T-helper 2 cell treated with Interferon-gamma antibody and Interleukin-4, amounts not matched to agents 5 μg/mL and 100 μg/mL, for 36 hours (primary cell): ENCODE measurements around the gene RIN1.
A peak's percentile ranks its signal among the peaks of the same experiment; 100 is the strongest.
"Not testable (repeated sequence)": the region's sequence is repeated elsewhere in the genome, so short reads cannot be mapped to it uniquely, and the experiment has no call there.

Experiments
- DNase-seq: peaks from one replicate; pipeline ENCODE4 v3.0.0; 2021; ENCODE audit warnings: low spot score
- H3K27ac Mint-ChIP-seq: one replicate; pipeline ENCODE4 v1.8.0; 2021; ENCODE audit warnings: mild to moderate bottlenecking, mixed read lengths
- H3K27me3 Mint-ChIP-seq: one replicate; pipeline ENCODE4 v1.8.0; 2021; ENCODE audit warnings: low read depth, mixed read lengths
- H3K36me3 Mint-ChIP-seq: one replicate; pipeline ENCODE4 v1.8.0; 2021; ENCODE audit warnings: low read depth, mixed read lengths
- H3K4me1 Mint-ChIP-seq: one replicate; pipeline ENCODE4 v1.8.0; 2021; ENCODE audit warnings: low read depth, mixed read lengths
- H3K4me3 Mint-ChIP-seq: one replicate; pipeline ENCODE4 v1.8.0; 2022; ENCODE audit warnings: mild to moderate bottlenecking, moderate library complexity, mixed read lengths
- H3K9me3 Mint-ChIP-seq: one replicate; pipeline ENCODE4 v1.8.0; 2021; ENCODE audit warnings: mixed read lengths

Gene RIN1

DNA sequence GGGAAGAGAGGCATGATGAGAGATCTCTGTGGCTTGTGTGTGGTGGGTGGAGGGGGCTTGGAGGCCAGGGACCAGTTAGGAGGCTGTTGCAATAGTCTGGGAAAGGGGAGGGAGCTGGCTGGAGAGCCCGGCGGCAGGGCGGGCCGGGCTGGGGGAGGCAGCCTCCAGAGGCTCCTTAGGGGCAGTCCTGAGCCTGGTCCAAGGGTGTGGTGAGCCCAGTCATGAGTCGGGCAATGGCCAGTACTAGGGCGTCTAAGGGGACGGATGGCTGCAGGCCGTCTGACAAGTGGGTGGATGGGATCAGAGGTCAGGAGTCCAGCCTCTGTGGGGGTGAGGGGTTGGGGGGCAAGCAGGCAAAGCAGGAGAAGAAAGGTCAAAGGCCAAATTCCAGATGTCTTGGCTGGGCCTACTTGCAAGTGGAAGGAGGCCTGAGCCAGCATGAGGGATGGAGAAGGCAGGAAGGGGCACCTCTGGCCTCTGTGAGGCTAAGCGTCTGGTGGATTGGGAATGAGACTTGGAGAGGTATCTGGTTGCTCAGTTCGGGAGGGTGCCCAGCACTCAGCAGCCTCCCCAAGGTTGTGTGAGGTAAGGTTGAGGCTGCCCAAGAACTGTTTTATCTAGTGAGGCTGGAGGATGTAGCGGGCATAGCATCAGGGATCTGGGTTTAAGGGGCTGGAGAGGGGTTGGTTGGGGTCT lies 13.4 kb downstream of the RIN1 start:
- H3K4me1 Mint-ChIP-seq: peaks cover 26% of the 10 kb centered on the region

DNA sequence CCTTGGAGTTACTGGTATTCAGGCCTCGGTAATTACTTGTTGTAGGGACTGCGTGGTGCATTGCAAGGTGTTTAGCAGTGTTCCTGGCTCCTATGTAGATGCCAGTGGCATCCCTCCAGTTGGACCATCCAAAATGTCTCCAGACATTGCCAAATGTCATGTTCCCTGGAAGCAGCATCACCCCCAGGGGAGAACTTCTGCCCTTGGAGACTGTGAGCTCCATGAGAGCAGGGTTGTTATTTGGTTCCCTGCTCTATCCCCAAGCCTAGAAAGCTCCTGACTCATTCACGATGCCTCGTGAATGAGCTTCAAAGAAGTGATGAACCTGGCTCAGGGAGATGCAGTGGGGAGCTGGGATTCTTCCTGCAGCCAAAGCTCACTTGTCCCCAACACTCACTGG lies 14.6 kb downstream of the RIN1 start:
- no peak for DNase-seq
- peaks cover 5% of the 10 kb centered on the region for H3K27me3 Mint-ChIP-seq
- H3K9me3 Mint-ChIP-seq: peaks cover 8% of the 10 kb centered on the region
- no peak overlapping the region for H3K27ac Mint-ChIP-seq
- no peak overlapping the region for H3K4me3 Mint-ChIP-seq
- H3K4me1 Mint-ChIP-seq: peaks cover 25% of the 10 kb centered on the region
- no peaks in the 10 kb centered on the region for H3K36me3 Mint-ChIP-seq

More for the DNA sequence above, 13.4 kb downstream of the RIN1 start:
- H3K9me3 Mint-ChIP-seq: peaks cover 8% of the 10 kb centered on the region
- no peaks in the 10 kb centered on the region for H3K36me3 Mint-ChIP-seq
- no peak for DNase-seq
- H3K4me3 Mint-ChIP-seq: no peak overlapping the region
- no peak overlapping the region for H3K27ac Mint-ChIP-seq
- H3K27me3 Mint-ChIP-seq: peaks cover 5% of the 10 kb centered on the region

DNA sequence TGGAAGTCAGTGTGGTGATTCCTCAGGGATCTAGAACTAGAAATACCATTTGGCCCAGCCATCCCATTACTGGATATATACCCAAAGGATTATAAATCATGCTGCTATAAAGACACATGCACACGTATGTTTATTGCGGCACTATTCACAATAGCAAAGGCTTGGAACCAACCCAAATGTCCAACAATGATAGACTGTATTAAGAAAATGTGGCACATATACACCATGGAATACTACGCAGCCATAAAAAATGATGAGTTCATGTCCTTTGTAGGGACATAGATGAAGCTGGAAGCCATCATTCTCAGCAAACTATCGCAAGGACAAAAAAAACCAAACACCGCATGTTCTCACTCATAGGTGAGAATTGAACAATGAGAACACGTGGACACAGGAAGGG lies 15.5 kb downstream of the RIN1 start:
- not testable (repeated sequence) for H3K27me3 Mint-ChIP-seq, H3K27ac Mint-ChIP-seq
- H3K4me1 Mint-ChIP-seq: peaks cover 20% of the 10 kb centered on the region

GRCh38 chr11:66320289-66320688 lies 15.9 kb downstream of the RIN1 start:
- H3K36me3 Mint-ChIP-seq, H3K9me3 Mint-ChIP-seq, H3K27ac Mint-ChIP-seq, DNase-seq, H3K4me3 Mint-ChIP-seq, H3K27me3 Mint-ChIP-seq: not testable (repeated sequence)
- peaks cover 19% of the 10 kb centered on the region for H3K4me1 Mint-ChIP-seq

More for the DNA sequence above, 15.5 kb downstream of the RIN1 start:
- H3K9me3 Mint-ChIP-seq, DNase-seq, H3K4me3 Mint-ChIP-seq, H3K36me3 Mint-ChIP-seq: not testable (repeated sequence)

- Mint-ChIP-seq H3K27me3 (peaks cover 7% of the 10 kb centered on the region), H3K4me1 (peaks cover 25% of the 10 kb centered on the region), H3K9me3 (peaks cover 8% of the 10 kb centered on the region), H3K27ac (peak overlapping the region; percentile 22), H3K36me3 (no peaks in the 10 kb centered on the region), H3K4me3 (no peak overlapping the region)
- DNase-seq: no peak
Measured at GRCh38 chr11:66318600-66318970, 17.6 kb downstream of the RIN1 start.

DNA sequence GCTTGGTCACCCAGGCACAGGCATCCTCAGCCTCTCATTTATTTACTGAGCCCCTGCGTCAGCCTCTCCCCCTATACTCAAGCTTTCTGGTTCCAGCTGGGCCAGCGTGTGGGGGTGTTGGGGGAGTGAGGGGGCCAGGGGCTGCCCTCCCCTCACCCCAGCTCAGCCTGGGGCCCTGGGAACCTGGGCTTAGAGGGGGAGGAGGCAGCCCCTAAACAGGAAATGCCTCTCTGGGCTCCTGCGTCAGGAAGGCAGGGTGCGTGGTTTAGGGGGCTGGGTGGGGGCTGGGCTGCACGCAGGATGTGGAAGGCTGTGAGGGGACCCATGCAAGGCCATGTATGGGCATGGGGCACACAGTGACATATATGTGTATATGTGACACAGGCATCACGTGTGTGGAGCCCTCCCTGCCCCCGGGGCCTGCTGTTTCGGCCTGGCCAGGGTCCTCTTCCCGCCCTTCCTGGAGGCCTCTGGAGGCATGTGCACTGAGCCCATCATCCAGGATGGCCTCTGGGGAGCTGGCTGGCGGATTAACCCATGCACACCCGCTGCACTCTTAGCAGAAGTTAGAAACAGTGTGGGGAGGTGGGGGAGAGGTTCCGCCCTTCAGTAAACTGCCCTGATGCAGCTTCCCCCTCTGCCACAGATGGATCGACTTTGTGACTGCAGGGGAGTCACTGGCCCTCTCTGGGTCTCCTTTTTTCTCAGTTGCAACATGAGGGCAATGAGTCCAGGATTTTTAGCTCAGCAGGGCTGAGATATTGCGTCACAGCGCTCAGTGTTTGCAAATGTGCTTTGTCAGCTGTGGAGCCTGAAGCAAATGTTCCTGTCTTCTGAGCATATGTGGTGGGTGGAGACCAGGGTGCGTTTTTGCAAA lies 18.3 kb downstream of the RIN1 start:
- peaks cover 25% of the 10 kb centered on the region for H3K4me1 Mint-ChIP-seq
- no peak overlapping the region for H3K4me3 Mint-ChIP-seq
- peak overlapping the region; percentile 71 for H3K27ac Mint-ChIP-seq
- H3K36me3 Mint-ChIP-seq: no peaks in the 10 kb centered on the region
- no peak for DNase-seq
- H3K27me3 Mint-ChIP-seq: peaks cover 7% of the 10 kb centered on the region
- H3K9me3 Mint-ChIP-seq: peaks cover 8% of the 10 kb centered on the region

- DNase-seq: no peak
- H3K27me3 Mint-ChIP-seq: peaks cover 7% of the 10 kb centered on the region
- no peaks in the 10 kb centered on the region for H3K36me3 Mint-ChIP-seq
- no peak overlapping the region for H3K4me3 Mint-ChIP-seq
- H3K27ac Mint-ChIP-seq: peak overlapping the region; percentile 71
- H3K9me3 Mint-ChIP-seq: peaks cover 8% of the 10 kb centered on the region
- peaks cover 25% of the 10 kb centered on the region for H3K4me1 Mint-ChIP-seq
Measured at GRCh38 chr11:66317322-66317722, 18.9 kb downstream of the RIN1 start.

DNA sequence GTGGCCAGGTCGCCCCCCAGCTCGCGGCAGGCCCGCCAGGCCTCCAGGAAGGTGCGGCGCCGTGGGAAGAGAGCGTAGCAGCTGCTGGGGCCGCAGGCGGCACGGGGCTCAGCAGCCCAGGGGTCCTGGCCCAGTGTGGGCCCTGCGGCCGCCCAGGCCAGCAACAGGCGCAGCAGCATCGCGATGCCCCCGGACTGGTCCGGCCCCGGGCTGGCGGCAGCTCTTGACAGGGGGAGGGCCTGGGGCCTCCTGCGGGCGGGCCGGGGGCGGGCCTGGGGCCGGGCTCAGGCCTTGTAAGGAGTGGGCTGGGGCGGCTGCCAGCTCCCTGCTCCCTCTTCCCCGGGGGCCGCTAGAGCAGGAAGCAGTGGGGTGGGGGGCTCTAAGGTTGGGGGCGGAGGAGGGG lies 19.4 kb downstream of the RIN1 start, which contains the start of gene CD248:
CD248 (minus strand) TSS at position 196 of the 403 bp plus-strand sequence; CDS start at position 179, 17 bp downstream.
- Mint-ChIP-seq H3K4me1 (peaks cover 25% of the 10 kb centered on the region), H3K9me3 (peaks cover 8% of the 10 kb centered on the region), H3K36me3 (no peaks in the 10 kb centered on the region), H3K4me3 (no peak within 1 kb of the TSS), H3K27ac (peak within 1 kb of the TSS; percentile 71), H3K27me3 (peaks cover 7% of the 10 kb centered on the region)
- DNase-seq: no peak

GRCh38 chr11:66315921-66316811 lies 20.1 kb downstream of the RIN1 start:
- peaks cover 25% of the 10 kb centered on the region for H3K4me1 Mint-ChIP-seq
- H3K27me3 Mint-ChIP-seq: peaks cover 7% of the 10 kb centered on the region
- no peak for DNase-seq
- H3K36me3 Mint-ChIP-seq: no peaks in the 10 kb centered on the region
- no peak overlapping the region for H3K4me3 Mint-ChIP-seq
- H3K9me3 Mint-ChIP-seq: peaks cover 8% of the 10 kb centered on the region
- H3K27ac Mint-ChIP-seq: no peak overlapping the region

GRCh38 chr11:66315498-66315885 lies 20.7 kb downstream of the RIN1 start:
- Mint-ChIP-seq H3K4me3 (peak overlapping the region; percentile 15), H3K9me3 (peaks cover 8% of the 10 kb centered on the region), H3K4me1 (peaks cover 25% of the 10 kb centered on the region), H3K36me3 (no peaks in the 10 kb centered on the region), H3K27ac (no peak overlapping the region), H3K27me3 (peaks cover 7% of the 10 kb centered on the region)
- no peak for DNase-seq

DNA sequence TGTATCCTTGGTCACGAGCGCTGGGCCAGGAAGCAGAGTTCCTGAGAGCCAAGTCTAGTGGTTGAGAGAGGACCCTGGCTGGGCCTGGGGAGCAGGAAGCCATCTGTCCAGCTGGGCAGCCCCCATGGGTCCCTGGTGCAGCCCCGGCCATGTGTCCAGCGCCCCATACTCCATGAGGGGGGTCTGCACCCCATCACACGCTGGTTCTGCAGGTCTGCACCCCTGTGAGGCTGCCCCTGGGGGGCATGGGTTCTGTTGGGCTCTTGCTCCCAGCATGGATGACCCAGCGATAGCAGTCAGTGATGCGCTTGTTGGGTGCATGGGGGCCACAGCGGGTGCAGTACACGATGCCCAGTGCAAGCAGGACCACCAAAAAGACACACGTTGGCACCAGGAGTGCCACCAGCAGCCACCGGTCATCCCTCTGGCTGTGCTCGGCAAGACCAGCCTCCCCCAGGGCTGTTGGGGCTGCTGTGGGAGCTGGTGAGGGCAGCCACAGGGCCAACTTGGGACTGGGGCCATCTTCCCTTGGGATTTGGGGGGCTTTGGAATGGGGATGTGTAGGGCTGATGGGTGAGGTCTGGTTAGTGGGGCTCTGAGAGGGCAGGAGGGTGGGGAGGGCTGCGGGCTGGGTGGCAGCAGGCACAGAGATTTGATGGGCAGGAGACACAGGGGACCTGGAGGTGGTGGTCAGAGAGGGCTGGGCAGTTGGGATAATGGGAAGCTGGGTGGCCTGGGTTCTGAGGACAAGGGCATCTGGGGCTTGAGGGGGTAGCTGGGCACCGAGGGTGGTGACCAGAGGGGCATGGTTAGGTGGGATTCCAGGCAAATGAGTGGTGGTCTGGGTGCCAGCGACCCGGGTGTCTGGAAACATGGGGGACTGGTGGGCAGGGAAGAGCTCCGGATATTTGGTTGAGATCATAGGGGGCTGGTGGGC lies 21.4 kb downstream of the RIN1 start:
- H3K4me3 Mint-ChIP-seq: no peak overlapping the region
- H3K9me3 Mint-ChIP-seq: peaks cover 2% of the 10 kb centered on the region
- DNase-seq: no peak
- peaks cover 25% of the 10 kb centered on the region for H3K4me1 Mint-ChIP-seq
- H3K36me3 Mint-ChIP-seq: no peaks in the 10 kb centered on the region
- peaks cover 1% of the 10 kb centered on the region for H3K27me3 Mint-ChIP-seq
- H3K27ac Mint-ChIP-seq: no peak overlapping the region

DNA sequence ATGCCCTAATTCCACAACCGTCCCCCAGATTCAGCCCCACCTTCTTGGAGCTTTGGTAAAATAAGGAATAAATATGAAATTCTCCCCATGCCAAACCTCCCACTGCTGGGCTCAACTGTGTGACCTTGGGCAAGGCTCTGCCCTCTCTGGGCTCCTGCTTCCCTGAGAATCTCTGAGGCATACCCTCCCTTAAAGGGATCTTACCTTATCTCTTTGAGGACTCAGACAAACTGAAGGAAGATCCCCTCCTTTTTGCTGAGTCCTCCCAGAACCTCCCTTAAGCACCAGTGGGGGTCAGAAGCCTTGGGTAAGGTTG lies 22.1 kb downstream of the RIN1 start:
- Mint-ChIP-seq H3K27ac (peak overlapping the region; percentile 63), H3K4me3 (peak overlapping the region; percentile 33), H3K9me3 (no peaks in the 10 kb centered on the region), H3K4me1 (peaks cover 23% of the 10 kb centered on the region), H3K36me3 (no peaks in the 10 kb centered on the region), H3K27me3 (peaks cover 2% of the 10 kb centered on the region)
- no peak for DNase-seq
